ENCODE measurements around the gene GIPC3.

GIPC3 gene

GRCh38 chr19:3606690-3607289 is 21.5 kb downstream of the GIPC3 start, which contains the start of gene TBXA2R:
TBXA2R (minus strand) TSS chr19:3606875; CDS start chr19:3600634, 6,241 bp downstream.
- DNase-seq = no peak

GRCh38 chr19:3607303-3608078 is 22.2 kb downstream of the GIPC3 start:
- no peak for DNase-seq

- DNase-seq = no peak
These were observed 22.9 kb downstream of the GIPC3 start for GRCh38 chr19:3608079-3608641.

- no peak for DNase-seq
These were observed 23.6 kb downstream of the GIPC3 start for GRCh38 chr19:3608750-3609322.

- DNase-seq = no peak
These were observed 24.8 kb downstream of the GIPC3 start for GRCh38 chr19:3609779-3610719.

- no peak for DNase-seq
These were observed 25.8 kb downstream of the GIPC3 start for GRCh38 chr19:3610745-3611717.

- no peak for DNase-seq
These were observed 26.6 kb downstream of the GIPC3 start for GRCh38 chr19:3611841-3612240.

GRCh38 chr19:3612330-3612729 is 27.1 kb downstream of the GIPC3 start:
- no peak for DNase-seq

GRCh38 chr19:3612901-3613741 is 27.8 kb downstream of the GIPC3 start:
- no peak for DNase-seq

- DNase-seq = no peak
These were observed 28.8 kb downstream of the GIPC3 start for GRCh38 chr19:3613818-3614661.

- no peak for DNase-seq
These were observed 29.7 kb downstream of the GIPC3 start for GRCh38 chr19:3614858-3615505.

- DNase-seq = no peak
These were observed 30.4 kb downstream of the GIPC3 start for GRCh38 chr19:3615524-3616135.

- no peak for DNase-seq
These were observed 32.2 kb downstream of the GIPC3 start for GRCh38 chr19:3617463-3617862.

GRCh38 chr19:3618144-3618810 is 33.0 kb downstream of the GIPC3 start:
- DNase-seq = no peak

GRCh38 chr19:3618811-3619630 is 33.7 kb downstream of the GIPC3 start:
- no peak for DNase-seq

- no peak for DNase-seq
These were observed 34.3 kb downstream of the GIPC3 start for GRCh38 chr19:3619631-3620012.
